Measurements from ENCODE around the gene CD2. TPM values are rescaled to one million over a fixed set of nuclear protein-coding genes. Genes with fewer than 3 reads are reported as not detected.

Gene CD2
- total RNA-seq = not detected in 2 replicates
- polyA plus RNA-seq = not detected in 2 replicates
- polyA plus RNA-seq (2011; cell fraction: cytosol; rRNA removed) = not detected in 2 replicates
- not detected in 2 replicates for polyA plus RNA-seq (2011; cell fraction: nucleus; rRNA removed)
- polyA plus RNA-seq (2012) = not detected in 2 replicates
- polyA minus RNA-seq = not detected in 2 replicates
- polyA minus RNA-seq (2011; cell fraction: cytosol; rRNA and poly(A)+ RNA removed) = not detected
- not detected in 2 replicates for polyA minus RNA-seq (2011; cell fraction: nucleus; rRNA and poly(A)+ RNA removed)
- not detected for Bru-seq, nascent RNA
- not detected for BruChase-seq, experiment 1, labeled RNA remaining after a 6-hour chase
- BruChase-seq, experiment 2, labeled RNA remaining after a 2-hour chase = not detected
- long read RNA-seq = 0 reads

- TF ChIP-seq POLR2A (IDR thresholded peaks at IDR 0.05; ENCODE audit: low read depth, low read length) (no peak), POLR2AphosphoS5 (IDR thresholded peaks at IDR 0.05; ENCODE audit: insufficient read depth, low read depth, low read length) (no peak), EZH2 (IDR thresholded peaks at IDR 0.05; ENCODE audit: borderline replicate concordance, low read depth, low read length, severe bottlenecking) (no peak), MYC (IDR thresholded peaks at IDR 0.05; ENCODE audit: low read depth, low read length) (no peak), GATA2 (IDR thresholded peaks at IDR 0.05; ENCODE audit: insufficient read depth, insufficient read length, low read depth, low read length) (no peak), MAX (IDR thresholded peaks at IDR 0.05; ENCODE audit: insufficient read depth, insufficient read length) (no peak), JUN (IDR thresholded peaks at IDR 0.05; ENCODE audit: borderline replicate concordance, insufficient read depth, insufficient read length, low read depth) (no peak), CTCF (IDR thresholded peaks at IDR 0.05; ENCODE audit: extremely low read depth in 1 of 2, insufficient read depth in 1 of 2, low read depth in 1 of 2, low read length in 2 of 2) (no peak), FOS (IDR thresholded peaks at IDR 0.05; ENCODE audit: borderline replicate concordance, insufficient read depth, low read length) (no peak)
- H3K4me3 ChIP-seq (replicated peaks in 1 of 3; ENCODE audit: insufficient read depth in 1 of 3, low read depth in 1 of 3, low read length in 3 of 3) = no peak within 1 kb of the TSS
- no peaks in the 10 kb centered on the region for H3K79me2 ChIP-seq (ENCODE audit: control insufficient read depth, insufficient read depth, low read length)
- DNase-seq (ENCODE audit: low read depth, low spot score) (no peak), FAIRE-seq (no peak)
- ChIA-PET POLR2A (no interaction called here), CTCF (interaction anchor here (1.0 to 1.4 kb wide), 3 partner anchors 10 to 17 kb away, joined by 3 to 4 read pairs (median 4); no protein-coding TSS in a partner anchor)
- BruUV-seq (replicated peaks) = no TSS peak
- no peak within 1 kb of the TSS for H3K9ac ChIP-seq (replicated peaks; ENCODE audit: extremely low read depth, insufficient read depth, low read length)
- dilution Hi-C loops (cut with MboI; ENCODE audit: extremely low pct_ligation_motif_present, low sequenced_read_pairs) (no loop called here), intact Hi-C loops (cut with micrococcal nuclease) (no loop called here)
- H2AFZ ChIP-seq (ENCODE audit: low read depth, low read length) = no peak within 1 kb of the TSS
- no peak within 1 kb of the TSS for H3K27ac ChIP-seq (ENCODE audit: insufficient read depth, low read depth, low read length)
- no peaks in the 10 kb centered on the region for H3K9me3 ChIP-seq (replicated peaks; ENCODE audit: control insufficient read depth, insufficient read depth, low read length)
- no peaks in the 10 kb centered on the region for H3K4me1 ChIP-seq (ENCODE audit: control insufficient read depth, extremely low read depth, insufficient read depth, low read length)
- H3K36me3 ChIP-seq (ENCODE audit: control insufficient read depth in 2 of 2, extremely low read depth in 1 of 2, insufficient read depth in 2 of 2, low read length in 2 of 2) = no peaks in the 10 kb centered on the region
- no peaks in the 10 kb centered on the region for H3K27me3 ChIP-seq (ENCODE audit: control insufficient read depth in 2 of 2, insufficient read depth in 2 of 2, low read length in 2 of 2)
- no peaks in the 10 kb centered on the region for H3K9me1 ChIP-seq (replicated peaks; ENCODE audit: control insufficient read depth, extremely low read depth, insufficient read depth, low read length)
- no peak within 1 kb of the TSS for H3K4me2 ChIP-seq (ENCODE audit: insufficient read depth, low read length)
- no peaks in the 10 kb centered on the region for H4K20me1 ChIP-seq (replicated peaks; ENCODE audit: control insufficient read depth, extremely low read depth, insufficient read depth, low read length)
Measured at GRCh38 chr1:116754198-116754977, at the start of gene CD2. Gene CD2, plus strand, starts transcription at chr1:116754430. Its CDS starts 63 bp downstream, at chr1:116754493.
